Activated T-cell treated with anti-CD3 and anti-CD28 coated beads for 1 hour (primary cell): ENCODE data around the gene MEIOC.
"Not testable (repeated sequence)": the region's sequence is repeated elsewhere in the genome, so short reads cannot be mapped to it uniquely, and the experiment has no call there.

Experiments
- DNase-seq: peaks from one replicate; pipeline ENCODE4 v3.0.0-alpha.2; 2020; ENCODE audit warnings: low read depth

MEIOC gene

GRCh38 chr17:44648963-44649362, 7.3 kb upstream of the MEIOC start:
- no peak for DNase-seq

DNA sequence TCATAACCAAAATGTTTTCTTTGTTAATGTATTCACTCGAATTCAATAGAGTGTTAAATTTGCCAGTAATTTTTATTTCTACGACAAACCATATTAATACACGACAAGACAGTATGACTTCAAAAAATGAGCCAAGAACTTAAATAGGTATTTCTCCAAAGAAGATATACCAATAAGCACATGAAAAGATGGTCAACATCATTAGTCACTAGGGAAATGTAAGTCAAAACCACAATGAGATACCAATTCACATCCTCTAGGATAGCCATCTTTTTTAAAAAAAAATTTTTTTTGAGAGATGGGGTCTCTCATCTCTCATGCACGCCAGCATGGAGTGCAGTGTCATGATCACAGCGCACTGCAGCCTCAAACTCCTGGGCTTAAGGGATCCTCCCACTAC, 5.0 kb upstream of the MEIOC start:
- no peak for DNase-seq

DNA sequence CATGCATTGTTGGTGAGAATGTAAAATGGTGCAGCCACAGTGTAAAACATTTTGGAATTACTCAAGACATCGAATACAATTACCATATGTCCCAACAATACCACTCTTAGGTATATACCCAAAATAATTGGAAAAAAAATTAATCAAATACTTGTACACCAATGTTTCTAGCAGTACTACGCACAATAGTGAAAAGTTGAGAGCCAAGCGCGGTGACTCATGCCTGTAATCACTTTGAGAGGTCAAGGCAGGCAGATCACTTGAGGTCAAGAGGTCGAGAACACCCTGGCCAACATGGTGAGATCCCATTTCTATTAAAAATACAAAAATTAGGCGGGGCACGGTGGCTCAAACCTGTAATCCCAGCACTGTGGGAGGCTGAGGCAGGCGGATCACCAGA, 3.5 kb upstream of the MEIOC start:
- DNase-seq: no peak

GRCh38 chr17:44653384-44653783, 2.9 kb upstream of the MEIOC start:
- no peak for DNase-seq

DNA sequence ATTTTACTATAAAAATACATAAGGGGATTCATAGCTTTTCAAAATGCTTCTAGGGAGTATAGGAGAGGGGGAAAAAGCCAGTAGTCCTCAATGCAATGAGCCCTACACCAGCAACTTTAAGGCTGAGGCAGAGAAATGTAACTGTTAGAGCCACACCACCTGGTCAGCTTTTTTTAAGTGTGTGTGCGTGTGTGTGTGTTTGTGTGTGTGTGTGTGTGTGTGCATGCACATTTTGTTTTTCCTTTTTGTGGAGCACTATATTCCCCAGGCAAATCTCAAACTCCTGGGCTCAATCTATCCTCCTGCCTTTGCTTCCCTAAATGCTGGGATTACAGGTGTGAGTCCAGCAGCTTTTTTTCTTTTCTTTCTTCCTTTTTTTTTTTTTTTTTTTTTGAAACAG, 2.3 kb upstream of the MEIOC start:
- no peak for DNase-seq

DNA sequence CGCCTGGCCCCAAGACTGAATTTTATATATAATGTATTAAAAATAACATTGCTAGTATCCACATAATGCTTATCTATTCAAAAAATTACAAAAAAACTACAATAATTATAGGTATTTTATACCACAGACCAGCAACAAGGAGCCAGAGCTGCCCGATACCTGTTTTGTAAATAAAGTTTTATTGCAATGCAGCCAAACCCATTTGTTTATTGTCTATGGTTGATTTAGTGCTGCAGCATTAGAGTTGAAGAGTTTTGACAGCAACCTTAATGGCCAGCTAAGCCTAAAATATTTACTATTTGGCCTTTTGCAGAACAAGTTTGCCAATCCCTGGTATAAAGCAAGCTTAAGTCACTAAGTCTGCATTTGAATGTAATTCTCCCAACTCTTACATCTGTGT, 5.6 kb downstream of the MEIOC start:
- no peak for DNase-seq

GRCh38 chr17:44663095-44663494, 6.8 kb downstream of the MEIOC start:
- DNase-seq: no peak

GRCh38 chr17:44664867-44665266, 8.6 kb downstream of the MEIOC start:
- no peak for DNase-seq

- no peak for DNase-seq
These were observed 9.7 kb downstream of the MEIOC start for GRCh38 chr17:44666006-44666405.

DNA sequence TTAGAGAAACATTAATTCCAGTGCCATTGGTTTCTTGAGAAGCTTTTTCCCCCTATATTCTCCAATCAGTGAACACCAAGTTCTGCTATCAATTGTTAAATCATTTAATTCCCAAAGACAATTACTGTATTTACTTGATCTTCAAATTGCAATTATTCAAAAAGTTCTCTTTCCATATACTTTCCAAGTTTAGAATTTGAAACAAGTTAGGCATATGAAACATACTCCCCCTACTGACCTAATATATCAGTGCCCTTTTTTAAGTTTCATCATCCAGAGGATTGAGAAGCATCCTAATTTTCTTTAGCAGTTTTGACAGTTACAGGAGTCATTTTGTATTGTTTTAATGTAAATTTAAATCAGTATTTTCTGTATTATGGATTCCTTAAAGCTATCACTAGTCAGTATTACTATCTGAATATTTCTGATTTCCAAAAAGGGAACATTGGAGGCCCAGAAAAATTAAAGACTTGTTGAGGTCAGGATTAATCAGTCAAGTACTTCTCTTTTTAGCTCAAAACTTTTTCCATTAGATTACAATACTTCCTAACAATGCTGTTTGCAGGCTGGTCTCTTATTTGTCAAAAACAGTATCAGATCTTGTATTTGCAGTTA, 16.3 kb downstream of the MEIOC start:
- DNase-seq: no peak

DNA sequence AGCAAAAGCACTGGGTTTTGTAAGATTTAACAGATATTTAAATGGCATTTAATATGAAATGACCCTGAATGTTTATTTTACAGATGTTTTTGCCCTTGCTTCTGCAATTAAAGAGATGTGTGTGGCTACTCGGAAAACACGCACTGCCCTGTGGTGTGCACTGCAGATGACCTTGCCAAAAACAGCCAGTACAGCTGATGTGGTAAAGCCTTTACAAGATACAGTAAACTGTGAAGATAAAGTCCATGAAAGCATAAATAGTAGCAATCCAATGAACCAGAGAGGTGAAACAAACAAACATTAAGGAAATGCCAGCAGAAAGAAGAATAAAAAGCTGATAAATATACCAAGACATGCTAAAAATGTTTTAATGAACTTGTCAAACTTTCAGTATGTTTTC, 17.6 kb downstream of the MEIOC start:
- DNase-seq: no peak

GRCh38 chr17:44677136-44677535, 20.9 kb downstream of the MEIOC start:
- DNase-seq: no peak

- not testable (repeated sequence) for DNase-seq
These were observed 27.0 kb downstream of the MEIOC start for GRCh38 chr17:44683303-44683702.

- no peak for DNase-seq
These were observed 31.5 kb downstream of the MEIOC start for GRCh38 chr17:44687756-44688155.

DNA sequence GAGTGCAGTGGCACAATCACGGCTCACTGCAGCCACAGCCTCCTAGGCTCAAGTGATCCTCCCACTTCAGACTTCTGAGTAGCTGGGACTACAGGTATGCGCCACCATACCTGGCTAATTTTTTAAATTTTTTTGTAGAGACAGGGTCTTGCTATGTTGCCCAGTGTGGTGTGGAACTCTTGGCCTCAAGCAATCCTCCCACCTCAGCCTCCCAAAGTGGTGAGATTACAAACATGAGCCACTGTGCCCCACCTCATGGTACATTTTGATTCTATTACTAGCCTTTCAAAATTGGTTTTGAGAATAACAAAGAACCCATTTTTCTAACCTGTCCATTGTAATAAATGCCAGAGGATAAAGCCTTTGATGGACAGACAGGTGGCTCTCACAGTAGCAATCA, 31.9 kb downstream of the MEIOC start:
- DNase-seq: no peak

GRCh38 chr17:44688675-44689476, 32.6 kb downstream of the MEIOC start:
- DNase-seq: no peak

DNA sequence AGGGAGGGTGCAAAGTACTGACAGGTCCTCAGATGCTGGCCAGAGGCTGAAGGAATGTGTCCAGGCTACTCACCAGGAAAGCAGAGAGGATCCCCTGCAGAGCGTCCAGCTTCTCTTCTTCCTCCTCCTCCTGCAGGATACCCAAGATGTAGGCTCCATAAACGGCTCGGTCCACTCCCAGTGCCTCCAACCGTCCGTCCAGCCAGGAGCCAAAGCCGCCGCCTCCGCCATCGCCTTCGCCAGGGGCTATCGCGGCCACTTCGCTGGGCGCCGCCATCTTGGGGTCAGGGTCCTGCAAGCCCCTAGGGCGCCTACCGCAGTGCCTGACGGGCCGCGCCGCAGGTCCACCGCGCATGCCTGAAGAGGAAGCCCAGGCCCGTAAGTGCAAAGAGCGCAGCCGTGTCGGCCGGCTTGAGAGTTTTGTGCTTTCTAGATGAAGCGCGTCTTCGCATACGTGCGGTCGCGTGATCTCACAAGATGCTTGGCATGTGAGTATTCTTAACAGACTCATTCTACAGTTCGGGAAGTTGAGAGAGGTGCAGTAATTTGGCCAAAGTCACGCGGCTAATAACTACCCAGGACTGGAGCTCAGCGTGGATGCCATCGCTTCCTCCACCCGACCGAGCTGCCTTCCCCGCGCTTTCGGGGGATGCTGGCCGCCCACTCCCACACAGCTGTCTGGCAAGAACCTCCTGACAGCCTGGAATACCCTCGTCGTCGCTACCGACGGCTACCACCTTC, 33.4 kb downstream of the MEIOC start, which contains the start of gene CCDC43:
CCDC43 (minus strand) TSS at position 300 of the 741 bp plus-strand sequence; CDS start at position 277, 23 bp downstream.
- DNase-seq: peak; percentile 88

GRCh38 chr17:44690746-44691306, 34.6 kb downstream of the MEIOC start:
- DNase-seq: not testable (repeated sequence)

- no peak for DNase-seq
These were observed 37.3 kb downstream of the MEIOC start for GRCh38 chr17:44693609-44694008.

GRCh38 chr17:44700288-44700687, 44.0 kb downstream of the MEIOC start:
- not testable (repeated sequence) for DNase-seq

DNA sequence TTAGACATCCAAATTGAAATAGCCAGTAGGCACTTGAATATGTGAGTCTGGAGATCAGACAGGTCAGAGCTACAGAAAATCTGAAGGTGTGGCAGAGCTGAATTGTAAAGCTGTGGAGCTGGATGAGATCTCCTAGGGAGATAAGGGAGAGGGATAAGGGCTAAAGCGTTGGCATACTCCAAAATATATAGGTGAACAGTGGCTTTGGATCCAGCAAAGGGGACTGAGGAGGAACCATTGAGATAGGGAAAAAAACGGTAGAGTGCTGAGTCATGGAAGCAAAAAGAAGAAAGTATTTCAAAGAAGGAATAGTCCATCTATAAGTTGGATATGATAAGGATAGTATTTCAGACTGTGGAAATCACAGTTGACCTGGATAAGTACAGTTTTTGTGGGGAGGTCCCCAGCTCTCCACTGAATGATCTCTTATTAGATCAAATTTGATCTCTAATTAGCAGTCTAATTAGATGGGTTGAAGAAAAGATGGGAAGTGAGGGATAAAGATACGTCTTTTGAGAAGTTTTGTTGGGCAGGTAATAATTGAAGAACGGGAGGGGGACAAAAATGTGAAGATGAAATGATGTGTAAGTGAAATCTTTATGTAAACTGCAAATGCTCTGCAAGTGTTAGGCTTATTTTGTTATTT, 51.6 kb downstream of the MEIOC start:
- no peak for DNase-seq
